ENCODE results near the gene MYPN.

DNA sequence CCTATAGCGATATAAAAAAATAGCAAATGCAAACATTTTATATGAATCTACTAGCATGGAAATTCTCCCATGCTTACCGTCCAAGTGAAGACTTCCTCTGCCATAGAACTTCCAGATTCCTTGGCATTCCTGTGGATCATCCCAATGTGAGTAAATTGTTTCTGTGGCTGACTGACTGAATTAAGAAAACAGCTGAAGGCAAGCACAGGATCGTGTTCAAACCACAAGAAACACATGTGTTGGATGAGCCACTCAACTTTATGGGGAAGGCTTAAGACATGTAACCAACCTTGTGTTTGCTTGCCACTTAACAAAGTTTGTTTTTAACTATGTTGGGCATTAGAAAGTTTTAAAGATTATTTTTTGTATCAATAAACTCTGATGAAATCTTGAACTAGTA lies 2.6 kb upstream of the MYPN start:
- TF ChIP-seq, protein P1, sequence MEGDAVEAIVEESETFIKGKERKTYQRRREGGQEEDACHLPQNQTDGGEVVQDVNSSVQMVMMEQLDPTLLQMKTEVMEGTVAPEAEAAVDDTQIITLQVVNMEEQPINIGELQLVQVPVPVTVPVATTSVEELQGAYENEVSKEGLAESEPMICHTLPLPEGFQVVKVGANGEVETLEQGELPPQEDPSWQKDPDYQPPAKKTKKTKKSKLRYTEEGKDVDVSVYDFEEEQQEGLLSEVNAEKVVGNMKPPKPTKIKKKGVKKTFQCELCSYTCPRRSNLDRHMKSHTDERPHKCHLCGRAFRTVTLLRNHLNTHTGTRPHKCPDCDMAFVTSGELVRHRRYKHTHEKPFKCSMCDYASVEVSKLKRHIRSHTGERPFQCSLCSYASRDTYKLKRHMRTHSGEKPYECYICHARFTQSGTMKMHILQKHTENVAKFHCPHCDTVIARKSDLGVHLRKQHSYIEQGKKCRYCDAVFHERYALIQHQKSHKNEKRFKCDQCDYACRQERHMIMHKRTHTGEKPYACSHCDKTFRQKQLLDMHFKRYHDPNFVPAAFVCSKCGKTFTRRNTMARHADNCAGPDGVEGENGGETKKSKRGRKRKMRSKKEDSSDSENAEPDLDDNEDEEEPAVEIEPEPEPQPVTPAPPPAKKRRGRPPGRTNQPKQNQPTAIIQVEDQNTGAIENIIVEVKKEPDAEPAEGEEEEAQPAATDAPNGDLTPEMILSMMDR (IDR thresholded peaks at IDR 0.05; ENCODE audit: low read depth, low read length): no peak
- TF ChIP-seq, protein P2, sequence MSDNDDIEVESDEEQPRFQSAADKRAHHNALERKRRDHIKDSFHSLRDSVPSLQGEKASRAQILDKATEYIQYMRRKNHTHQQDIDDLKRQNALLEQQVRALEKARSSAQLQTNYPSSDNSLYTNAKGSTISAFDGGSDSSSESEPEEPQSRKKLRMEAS (IDR thresholded peaks at IDR 0.05; ENCODE audit: low read depth, low read length): peak; percentile 49; the same call in 1 of the 2 replicates
- no peak for TF ChIP-seq POLR2A (IDR thresholded peaks at IDR 0.05; ENCODE audit: extremely low read depth, insufficient read length)
